ENCODE measurements around the gene SLC49A4. TPM values are rescaled to one million over a fixed set of nuclear protein-coding genes. Genes with fewer than 3 reads are reported as not detected.

SLC49A4 gene
- total and polyA plus RNA-seq, 11 donors = 5.6 to 25.4 (median 14.4) TPM

DNA sequence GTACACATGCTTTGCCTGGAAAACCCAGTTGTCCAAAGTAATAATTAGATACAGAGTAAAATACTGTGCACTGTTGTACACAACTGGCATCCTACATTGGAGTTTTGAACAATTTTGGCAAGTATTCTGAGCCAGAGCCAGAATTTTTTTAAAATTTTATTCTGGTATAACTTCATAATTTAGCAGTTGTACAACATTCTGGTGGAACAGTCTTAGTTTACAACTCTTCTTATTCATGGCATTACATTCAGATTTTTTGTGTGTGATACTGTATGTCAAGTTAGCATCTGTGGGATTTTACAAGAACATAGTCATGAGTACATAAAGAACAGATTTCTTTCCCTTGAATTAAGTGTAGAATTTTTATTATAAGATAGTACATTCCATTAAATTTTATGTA lies 67.5 kb downstream of the SLC49A4 start:
- H3K27me3 ChIP-seq = no peaks in the 10 kb centered on the region
- TF ChIP-seq, protein P1, sequence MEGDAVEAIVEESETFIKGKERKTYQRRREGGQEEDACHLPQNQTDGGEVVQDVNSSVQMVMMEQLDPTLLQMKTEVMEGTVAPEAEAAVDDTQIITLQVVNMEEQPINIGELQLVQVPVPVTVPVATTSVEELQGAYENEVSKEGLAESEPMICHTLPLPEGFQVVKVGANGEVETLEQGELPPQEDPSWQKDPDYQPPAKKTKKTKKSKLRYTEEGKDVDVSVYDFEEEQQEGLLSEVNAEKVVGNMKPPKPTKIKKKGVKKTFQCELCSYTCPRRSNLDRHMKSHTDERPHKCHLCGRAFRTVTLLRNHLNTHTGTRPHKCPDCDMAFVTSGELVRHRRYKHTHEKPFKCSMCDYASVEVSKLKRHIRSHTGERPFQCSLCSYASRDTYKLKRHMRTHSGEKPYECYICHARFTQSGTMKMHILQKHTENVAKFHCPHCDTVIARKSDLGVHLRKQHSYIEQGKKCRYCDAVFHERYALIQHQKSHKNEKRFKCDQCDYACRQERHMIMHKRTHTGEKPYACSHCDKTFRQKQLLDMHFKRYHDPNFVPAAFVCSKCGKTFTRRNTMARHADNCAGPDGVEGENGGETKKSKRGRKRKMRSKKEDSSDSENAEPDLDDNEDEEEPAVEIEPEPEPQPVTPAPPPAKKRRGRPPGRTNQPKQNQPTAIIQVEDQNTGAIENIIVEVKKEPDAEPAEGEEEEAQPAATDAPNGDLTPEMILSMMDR (IDR thresholded peaks at IDR 0.05) = no peak
- TF ChIP-seq POLR2A (IDR thresholded peaks at IDR 0.05) = no peak
- no peaks in the 10 kb centered on the region for H3K4me1 ChIP-seq
- H3K36me3 ChIP-seq = peaks cover 0 to 77% (median 22%) of the 10 kb centered on the region in 9 donors
- intact Hi-C loops (cut with DNase I) = loop anchor here in 1 of 10 donors (10.0 kb wide), 1 partner anchor 162 kb away; the partner anchor contains the start of gene SEMA5B
- DNase-seq = no peak
- ATAC-seq = no peak
- no peaks in the 10 kb centered on the region for H3K9me3 ChIP-seq
- H3K4me3 ChIP-seq = no peak overlapping the region
- H3K27ac ChIP-seq = no peak overlapping the region

DNA sequence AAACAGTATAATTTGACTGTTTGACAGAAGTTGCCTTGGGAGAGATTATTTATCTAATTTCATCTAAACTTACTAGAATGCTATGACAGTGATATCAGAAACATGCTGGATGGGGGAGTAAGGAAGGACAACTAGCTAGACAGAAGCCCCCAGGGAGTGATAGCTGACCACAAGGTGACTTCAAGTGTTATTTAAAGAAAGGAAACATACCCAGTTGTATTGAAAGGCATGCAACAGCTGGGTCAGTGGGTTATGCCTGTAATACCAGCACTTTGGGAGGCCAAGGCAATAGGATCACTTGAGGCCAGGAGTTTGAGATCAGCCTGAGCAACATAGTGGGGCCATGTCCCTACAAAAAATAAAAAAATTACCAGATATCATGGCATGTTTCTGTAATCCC lies 69.6 kb downstream of the SLC49A4 start:
- TF ChIP-seq, protein P1 (IDR thresholded peaks at IDR 0.05) = no peak
- TF ChIP-seq POLR2A (IDR thresholded peaks at IDR 0.05) = no peak
- no peak overlapping the region for H3K4me3 ChIP-seq
- H3K36me3 ChIP-seq = peaks cover 0 to 72% (median 29%) of the 10 kb centered on the region in 9 donors
- no peaks in the 10 kb centered on the region for H3K27me3 ChIP-seq
- no peaks in the 10 kb centered on the region for H3K4me1 ChIP-seq
- intact Hi-C loops (cut with DNase I) = loop anchor here in 1 of 10 donors (10.0 kb wide), 1 partner anchor 160 kb away; the partner anchor contains the start of gene SEMA5B
- no peak for DNase-seq
- H3K9me3 ChIP-seq = no peaks in the 10 kb centered on the region
- ATAC-seq = no peak
- H3K27ac ChIP-seq = no peak overlapping the region

DNA sequence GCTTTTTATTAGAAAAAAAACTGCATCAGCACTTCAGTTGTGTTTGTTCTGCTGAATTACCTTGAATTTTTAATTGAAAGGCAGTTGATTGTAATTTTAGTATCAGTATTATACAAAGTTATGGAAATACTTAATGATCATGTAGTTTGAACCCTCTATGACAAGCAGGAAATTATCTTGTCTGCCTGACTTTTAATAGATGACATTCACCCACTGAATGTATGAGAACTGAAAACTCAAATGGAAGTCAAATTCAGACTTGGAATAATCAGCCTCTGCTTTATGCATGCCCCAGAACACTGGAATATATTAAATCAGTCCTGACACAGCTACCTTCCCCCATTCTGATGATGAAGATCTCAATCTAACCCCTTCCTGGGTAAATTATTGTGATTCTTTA lies 73.5 kb downstream of the SLC49A4 start:
- Histone ChIP-seq H3K27me3 (no peaks in the 10 kb centered on the region), H3K4me3 (no peak overlapping the region), H3K36me3 (peaks cover 0 to 54% (median 28%) of the 10 kb centered on the region in 9 donors), H3K9me3 (no peaks in the 10 kb centered on the region), H3K4me1 (no peaks in the 10 kb centered on the region), H3K27ac (no peak overlapping the region)
- ATAC-seq (no peak), DNase-seq (no peak)
- TF ChIP-seq POLR2A (IDR thresholded peaks at IDR 0.05) = no peak
- intact Hi-C loops (cut with DNase I) = loop anchor here in 1 of 10 donors (10.0 kb wide), 1 partner anchor 156 kb away; the partner anchor contains the start of gene SEMA5B

DNA sequence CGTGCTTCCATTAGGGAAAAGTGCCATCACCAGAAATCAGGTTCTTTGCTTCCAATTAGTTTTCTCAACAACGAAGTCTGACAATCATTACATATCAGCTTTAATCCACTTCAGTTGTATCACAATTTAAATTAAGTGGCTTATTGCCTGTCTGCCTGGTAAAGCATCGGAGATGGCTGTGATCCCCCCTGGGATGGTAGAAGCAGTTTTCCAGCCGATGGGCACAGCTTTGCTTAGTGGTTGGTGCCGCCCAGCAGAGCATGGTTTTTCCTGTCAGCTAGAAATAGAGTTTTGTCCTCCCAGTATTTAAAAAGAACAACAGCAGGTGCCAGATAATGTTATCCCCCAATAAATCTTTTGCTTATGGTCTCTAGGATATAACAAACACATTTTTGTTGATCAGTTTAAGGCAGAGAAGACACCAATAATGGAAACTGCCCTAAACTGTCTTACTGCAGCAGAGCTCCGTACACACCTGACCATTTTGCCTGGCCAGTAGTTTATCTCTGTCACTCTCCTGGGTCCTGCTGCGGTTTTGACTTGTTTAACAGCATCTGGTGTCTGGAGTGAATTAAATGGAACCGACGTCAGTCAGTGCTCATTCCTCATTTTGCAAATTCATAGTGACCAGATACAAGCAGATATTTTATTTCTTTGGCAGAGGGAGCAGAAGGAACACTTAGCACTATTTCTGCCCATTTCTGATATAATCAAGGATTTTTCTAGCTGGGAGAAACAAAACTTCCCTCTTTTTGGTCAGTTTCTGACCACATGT lies 79.1 kb downstream of the SLC49A4 start:
- Histone ChIP-seq H3K36me3 (peaks cover 0 to 35% (median 26%) of the 10 kb centered on the region in 9 donors), H3K27ac (no peak overlapping the region), H3K4me1 (no peaks in the 10 kb centered on the region), H3K27me3 (no peaks in the 10 kb centered on the region), H3K9me3 (no peaks in the 10 kb centered on the region), H3K4me3 (no peak overlapping the region)
- TF ChIP-seq, protein P1 (IDR thresholded peaks at IDR 0.05) = no peak
- TF ChIP-seq POLR2A (IDR thresholded peaks at IDR 0.05) = no peak
- 93 to 96% (median 94%) methylated on average over 9 of the region's 9 CpGs for WGBS, 4 donors
- no peak for DNase-seq
- no peak for ATAC-seq
- intact Hi-C loops (cut with DNase I) = no loop called here

Measured in heart left ventricle (tissue), 16 donors.